Gastrocnemius medialis (tissue), 4 donors: ENCODE results near the gene RNPS1. TPM values are rescaled to one million over a fixed set of nuclear protein-coding genes. Genes with fewer than 3 reads are reported as not detected.

Source experiments
- ATAC-seq, 2 donors: fragments of 150-250 bp; one replicate each; pipeline ENCODE4 v1.9.1; 2016
- DNase-seq, 2 donors: peaks; one replicate each; pipeline ENCODE4 v3.0.0-alpha.2; 2019
- H3K27ac ChIP-seq, 4 donors: fragments of 200-600 bp; sonication (generic); 1 replicate in 1 of 4; 2 replicates in 3 of 4; pipeline ENCODE4 v1.5.1; 2016 to 2018; ENCODE audit warnings: mild to moderate bottlenecking in 2 of 4, moderate library complexity in 1 of 4
- H3K27me3 ChIP-seq, 3 donors: fragments of 200-600 bp; sonication (generic) in 2 of 3; 1 replicate in 1 of 3; 2 replicates in 2 of 3; pipeline versions ENCODE4 v1.5.1 to v1.6.0; 2016 to 2019; ENCODE audit warnings: mild to moderate bottlenecking in 1 of 3, moderate library complexity in 1 of 3
- H3K36me3 ChIP-seq, 2 donors: fragments of 200-600 bp; sonication (generic) in 1 of 2; one replicate each; pipeline ENCODE4 v1.5.1; 2017 to 2018
- H3K4me1 ChIP-seq, 2 donors: fragments of 200-600 bp; sonication (generic) in 1 of 2; one replicate each; pipeline ENCODE4 v1.5.1; 2016 to 2017; ENCODE audit warnings: mild to moderate bottlenecking in 2 of 2
- H3K4me3 ChIP-seq, 4 donors: fragments of 200-600 bp; sonication (generic) in 3 of 4; 1 replicate in 1 of 4; 2 replicates in 3 of 4; pipeline ENCODE4 v1.5.1; 2016 to 2019; ENCODE audit warnings: mild to moderate bottlenecking in 2 of 4
- H3K9me3 ChIP-seq, 3 donors: fragments of 200-600 bp; sonication (generic) in 2 of 3; 1 replicate in 1 of 3; 2 replicates in 2 of 3; pipeline ENCODE4 v1.5.1; 2016 to 2019
- POLR2A ChIP-seq, 2 donors: fragments of 450-650 bp; IDR thresholded peaks; one replicate each; pipeline ENCODE4 v1.6.1; 2017; ENCODE audit warnings: antibody characterized with exemption in 2 of 2, mild to moderate bottlenecking in 2 of 2, moderate library complexity in 2 of 2
- in situ Hi-C, 4 donors: fragments of 200-750 bp; cut with MboI; loops; one replicate each; pipeline versions ENCODE4 v1.15.0 to v1.8.0; 2017; ENCODE audit warnings: low sequenced_read_pairs in 4 of 4
- intact Hi-C: fragments of 100-400 bp; cut with DNase I; formaldehyde crosslinking; loops from one replicate; pipeline ENCODE4 v1.15.1; 2023; ENCODE audit warnings: low total_unique reads
- total RNA-seq, 4 donors: library from RNA; depleted of rRNA; stranded (reverse); fragments of >200 nt; gene quantifications; one replicate each; pipeline versions ENCODE4 v1.1.0 to v1.2.3, GENCODE V29; 2016
- TF ChIP-seq, protein P1 (sequence below), 5 experiments: fragments of 450-650 bp in 3 of 5; fragments of 200-600 bp in 2 of 5; sonication (generic) in 2 of 5; IDR thresholded peaks in 4 of 5; conservative IDR thresholded peaks in 1 of 5; 1 replicate in 4 of 5; 2 replicates in 1 of 5; pipeline ENCODE4 v1.5.1; 2016 to 2019; ENCODE audit warnings: antibody characterized with exemption in 5 of 5, mild to moderate bottlenecking in 3 of 5, moderate library complexity in 3 of 5

RNPS1 gene
- total RNA-seq, 4 donors from 2014 or later: 158 to 222 (median 172) TPM

GRCh38 chr16:2210386-2211365, 57.2 kb downstream of the RNPS1 start, which contains the start of gene BRICD5:
TSS of gene BRICD5 (minus strand) at chr16:2210863. CDS start at chr16:2210833, 30 bp downstream.
- no peaks in the 10 kb centered on the region for H3K9me3 ChIP-seq
- in situ Hi-C loops (no loop called here), intact Hi-C loops (loop anchor here (1.0 to 10.0 kb wide), 2 partner anchors 56 to 436 kb away; partner anchors contain the start of genes EME2, MRPS34 and NME3)
- peaks cover 49 to 50% of the 10 kb centered on the region in 2 donors for H3K4me1 ChIP-seq
- ATAC-seq (no peak), DNase-seq (peak in 1 of 2 donors; percentile 74)
- no peaks in the 10 kb centered on the region for H3K27me3 ChIP-seq
- H3K4me3 ChIP-seq: no peak within 1 kb of the TSS
- TF ChIP-seq, protein P1, sequence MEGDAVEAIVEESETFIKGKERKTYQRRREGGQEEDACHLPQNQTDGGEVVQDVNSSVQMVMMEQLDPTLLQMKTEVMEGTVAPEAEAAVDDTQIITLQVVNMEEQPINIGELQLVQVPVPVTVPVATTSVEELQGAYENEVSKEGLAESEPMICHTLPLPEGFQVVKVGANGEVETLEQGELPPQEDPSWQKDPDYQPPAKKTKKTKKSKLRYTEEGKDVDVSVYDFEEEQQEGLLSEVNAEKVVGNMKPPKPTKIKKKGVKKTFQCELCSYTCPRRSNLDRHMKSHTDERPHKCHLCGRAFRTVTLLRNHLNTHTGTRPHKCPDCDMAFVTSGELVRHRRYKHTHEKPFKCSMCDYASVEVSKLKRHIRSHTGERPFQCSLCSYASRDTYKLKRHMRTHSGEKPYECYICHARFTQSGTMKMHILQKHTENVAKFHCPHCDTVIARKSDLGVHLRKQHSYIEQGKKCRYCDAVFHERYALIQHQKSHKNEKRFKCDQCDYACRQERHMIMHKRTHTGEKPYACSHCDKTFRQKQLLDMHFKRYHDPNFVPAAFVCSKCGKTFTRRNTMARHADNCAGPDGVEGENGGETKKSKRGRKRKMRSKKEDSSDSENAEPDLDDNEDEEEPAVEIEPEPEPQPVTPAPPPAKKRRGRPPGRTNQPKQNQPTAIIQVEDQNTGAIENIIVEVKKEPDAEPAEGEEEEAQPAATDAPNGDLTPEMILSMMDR (IDR thresholded peaks at IDR 0.05 in 4 of 5, conservative IDR thresholded peaks at IDR 0.05 in 1 of 5): no peak
- TF ChIP-seq POLR2A (IDR thresholded peaks at IDR 0.05): no peak
- H3K27ac ChIP-seq: peak within 1 kb of the TSS; percentile 77 to 91 (median 88)
- peaks cover 0 to 35% of the 10 kb centered on the region in 2 donors for H3K36me3 ChIP-seq

GRCh38 chr16:2210009-2210332, 58.0 kb downstream of the RNPS1 start:
- H3K27me3 ChIP-seq: no peaks in the 10 kb centered on the region
- peaks cover 0 to 35% of the 10 kb centered on the region in 2 donors for H3K36me3 ChIP-seq
- no peaks in the 10 kb centered on the region for H3K9me3 ChIP-seq
- H3K27ac ChIP-seq: peak overlapping the region; percentile 77 to 91 (median 88)
- no peak for TF ChIP-seq POLR2A (IDR thresholded peaks at IDR 0.05)
- TF ChIP-seq, protein P1 (IDR thresholded peaks at IDR 0.05 in 4 of 5, conservative IDR thresholded peaks at IDR 0.05 in 1 of 5): no peak
- in situ Hi-C loops (no loop called here), intact Hi-C loops (loop anchor here (10.0 kb wide), 1 partner anchor 435 kb away; the partner anchor contains the start of genes EME2, MRPS34 and NME3)
- no peak overlapping the region for H3K4me3 ChIP-seq
- peaks cover 49 to 50% of the 10 kb centered on the region in 2 donors for H3K4me1 ChIP-seq
- ATAC-seq: no peak
- no peak for DNase-seq

GRCh38 chr16:2209258-2210008, 58.5 kb downstream of the RNPS1 start:
- Histone ChIP-seq H3K9me3 (no peaks in the 10 kb centered on the region), H3K4me3 (no peak overlapping the region), H3K36me3 (peaks cover 0 to 35% of the 10 kb centered on the region in 2 donors), H3K27ac (peak overlapping the region in 2 of 4 donors; percentile 91), H3K4me1 (peaks cover 53 to 56% of the 10 kb centered on the region in 2 donors), H3K27me3 (no peaks in the 10 kb centered on the region)
- intact Hi-C loops (loop anchor here (10.0 kb wide), 1 partner anchor 435 kb away; the partner anchor contains the start of genes EME2, MRPS34 and NME3), in situ Hi-C loops (no loop called here)
- DNase-seq: no peak
- ATAC-seq: no peak
- TF ChIP-seq POLR2A (IDR thresholded peaks at IDR 0.05): no peak
- TF ChIP-seq, protein P1 (IDR thresholded peaks at IDR 0.05 in 4 of 5, conservative IDR thresholded peaks at IDR 0.05 in 1 of 5): no peak

- in situ Hi-C loops (no loop called here), intact Hi-C loops (no loop called here)
- TF ChIP-seq POLR2A (IDR thresholded peaks at IDR 0.05): no peak
- TF ChIP-seq, protein P1 (IDR thresholded peaks at IDR 0.05 in 4 of 5, conservative IDR thresholded peaks at IDR 0.05 in 1 of 5): no peak
- Histone ChIP-seq H3K4me1 (peaks cover 53% of the 10 kb centered on the region in 2 donors), H3K9me3 (no peaks in the 10 kb centered on the region), H3K4me3 (no peak overlapping the region), H3K36me3 (peaks cover 0 to 35% of the 10 kb centered on the region in 2 donors), H3K27me3 (no peaks in the 10 kb centered on the region), H3K27ac (peak overlapping the region in 1 of 4 donors; percentile 91)
- DNase-seq (no peak), ATAC-seq (no peak)
Measured at GRCh38 chr16:2208772-2209171, 59.2 kb downstream of the RNPS1 start.
